HL-60/S4 treated with retinoic acid at 250 ng/mL for 4 days and 3 days (cell line): ENCODE results near the gene OR2V1.
"Not testable (repeated sequence)": the region's sequence is repeated elsewhere in the genome, so short reads cannot be mapped to it uniquely, and the experiment has no call there.

ENCODE experiments used
- in situ Hi-C: fragments of 300-500 bp; cut with MboI; formaldehyde crosslinking; loops from 2 replicates; pipeline ENCODE4 v1.7.0; 2022; ENCODE audit warnings: low sequenced_read_pairs

Gene OR2V1

DNA sequence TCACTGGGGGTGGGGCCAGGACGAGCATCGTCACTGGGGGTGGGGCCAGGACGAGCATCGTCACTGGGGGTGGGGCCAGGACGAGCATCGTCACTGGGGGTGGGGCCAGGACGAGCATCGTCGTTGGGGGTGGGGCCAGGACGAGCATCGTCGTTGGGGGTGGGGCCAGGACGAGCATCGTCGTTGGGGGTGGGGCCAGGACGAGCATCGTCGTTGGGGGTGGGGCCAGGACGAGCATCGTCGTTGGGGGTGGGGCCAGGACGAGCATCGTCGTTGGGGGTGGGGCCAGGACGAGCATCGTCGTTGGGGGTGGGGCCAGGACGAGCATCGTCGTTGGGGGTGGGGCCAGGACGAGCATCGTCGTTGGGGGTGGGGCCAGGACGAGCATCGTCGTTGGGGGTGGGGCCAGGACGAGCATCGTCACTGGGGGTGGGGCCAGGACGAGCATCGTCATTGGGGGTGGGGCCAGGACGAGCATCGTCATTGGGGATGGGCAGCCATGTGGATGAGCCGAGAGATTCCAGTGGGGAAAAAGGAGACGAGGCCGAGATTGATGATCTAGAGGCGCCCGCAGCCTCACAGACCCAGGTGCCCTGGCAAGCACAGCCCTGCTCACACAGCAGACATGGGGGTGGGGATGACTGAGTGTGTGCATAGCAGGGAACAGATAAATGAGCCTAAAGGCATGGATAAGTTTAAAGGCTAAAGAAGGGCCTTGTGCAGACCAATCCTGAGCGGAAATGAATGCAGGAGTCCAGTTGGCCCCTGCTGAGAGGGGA is 30.0 kb upstream of the OR2V1 start:
- in situ Hi-C loops, result not testable (repeated sequence)

DNA sequence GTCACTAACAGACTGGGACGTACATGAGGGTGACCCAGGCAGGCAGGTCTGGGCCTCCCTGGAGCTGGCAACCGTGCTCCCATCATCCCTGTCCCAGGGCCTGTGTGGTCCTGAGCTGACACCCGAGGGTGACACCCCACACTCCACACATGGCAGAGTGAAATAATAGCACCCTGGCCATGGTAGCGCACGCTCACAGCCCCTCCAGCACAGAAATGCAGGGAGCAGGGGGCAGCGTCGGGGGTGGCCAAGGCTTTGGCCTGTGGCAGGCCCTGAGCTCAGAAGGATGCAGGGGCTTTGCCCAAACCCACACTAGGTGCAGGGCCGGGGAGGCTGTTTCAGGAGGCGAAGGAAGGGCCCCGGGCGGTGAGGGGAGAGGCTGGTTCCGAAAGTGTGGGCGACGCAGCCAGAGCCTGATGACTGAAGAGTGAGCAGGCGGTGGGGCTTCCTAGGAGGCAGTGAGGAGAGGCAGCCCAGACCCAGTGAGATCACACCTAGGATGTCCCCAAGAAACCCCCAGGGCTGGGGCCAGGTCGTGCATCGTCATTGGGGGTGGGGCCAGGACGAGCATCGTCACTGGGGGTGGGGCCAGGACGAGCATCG is 29.3 kb upstream of the OR2V1 start:
- in situ Hi-C loops, result no loop called here

DNA sequence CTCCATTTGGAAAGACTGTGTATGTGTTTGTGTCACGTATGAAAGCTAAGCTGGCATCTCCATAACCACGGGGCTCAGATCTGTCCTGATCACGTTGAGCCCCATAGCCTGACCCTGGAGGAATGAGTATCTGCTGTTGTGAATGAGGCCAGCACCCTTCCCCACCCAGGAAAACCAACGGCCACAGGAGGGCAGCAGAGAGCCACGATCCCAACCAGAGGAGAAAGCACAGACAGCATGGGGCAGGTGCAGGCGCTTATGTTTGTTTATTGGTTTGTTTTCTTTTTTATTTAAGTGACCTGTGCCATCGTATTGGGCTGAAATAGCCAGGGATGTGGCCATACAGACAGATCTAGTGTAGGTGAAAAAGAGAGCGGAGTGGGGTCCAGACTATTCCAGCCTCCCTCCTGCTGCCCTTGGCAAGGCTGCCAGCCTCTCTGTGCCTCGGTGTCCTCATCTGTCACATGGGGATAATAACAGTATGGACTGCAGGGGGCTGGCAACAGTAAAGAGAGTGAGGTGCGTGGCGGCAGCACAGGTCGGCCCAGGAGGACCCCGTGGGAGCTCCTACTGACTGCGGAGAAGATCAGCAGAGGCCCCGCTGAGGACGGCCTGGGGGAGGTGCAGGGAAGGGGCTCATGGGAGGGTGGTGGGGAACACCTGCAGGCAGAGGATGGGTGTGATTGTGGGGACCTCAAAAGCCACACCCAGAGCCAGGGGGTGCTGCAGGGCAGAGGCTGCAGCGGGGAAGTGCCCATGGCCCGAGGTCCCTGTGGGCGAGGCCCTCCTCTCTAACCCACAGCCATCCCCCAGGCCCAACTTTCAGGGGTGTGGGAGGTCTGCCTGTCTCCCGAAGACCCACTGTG is 28.6 kb upstream of the OR2V1 start:
- in situ Hi-C loops, result no loop called here

DNA sequence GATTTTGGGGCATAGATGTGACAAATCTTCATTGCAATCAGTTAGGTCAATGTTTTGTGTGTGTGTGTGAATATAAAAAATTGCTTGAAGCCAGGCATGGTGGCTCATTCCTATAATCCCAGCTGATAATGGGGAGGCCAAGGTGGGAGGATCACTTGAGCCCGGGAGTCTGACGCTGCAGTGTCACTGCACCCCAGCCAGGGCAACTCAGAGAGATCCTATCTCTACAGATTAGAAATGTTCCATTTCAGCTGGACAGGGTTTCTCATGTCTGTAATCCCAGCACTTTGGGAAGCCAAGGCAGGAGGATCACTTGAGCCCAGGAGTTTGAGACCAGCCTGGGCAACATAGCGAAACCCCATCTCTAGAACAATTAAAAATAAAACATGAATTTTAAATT is 27.9 kb upstream of the OR2V1 start:
- in situ Hi-C loops, result no loop called here

GRCh38 chr5:181156758-181157157 is 25.8 kb upstream of the OR2V1 start:
- in situ Hi-C loops, result no loop called here

GRCh38 chr5:181153814-181154213 is 22.8 kb upstream of the OR2V1 start:
- in situ Hi-C loops, result no loop called here

DNA sequence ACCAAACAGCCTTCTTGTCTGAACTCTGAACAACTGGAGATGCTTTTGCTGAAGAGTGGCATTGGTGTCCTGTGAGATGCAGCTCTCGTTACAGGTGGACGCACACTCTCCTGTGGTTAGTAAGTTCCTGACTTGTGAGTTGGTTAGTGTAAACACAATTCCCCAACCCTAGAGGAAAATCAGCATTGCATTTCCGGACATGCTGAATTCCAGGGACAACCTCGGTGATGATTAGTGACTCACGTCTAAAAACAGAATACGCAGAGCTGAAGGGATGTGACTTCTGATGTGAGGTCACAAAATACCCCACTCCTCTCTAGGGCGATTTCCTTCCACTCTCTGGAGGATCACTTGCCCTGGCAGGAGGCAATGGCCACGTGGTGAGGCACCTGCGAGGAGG is 21.4 kb upstream of the OR2V1 start:
- in situ Hi-C loops, result no loop called here

DNA sequence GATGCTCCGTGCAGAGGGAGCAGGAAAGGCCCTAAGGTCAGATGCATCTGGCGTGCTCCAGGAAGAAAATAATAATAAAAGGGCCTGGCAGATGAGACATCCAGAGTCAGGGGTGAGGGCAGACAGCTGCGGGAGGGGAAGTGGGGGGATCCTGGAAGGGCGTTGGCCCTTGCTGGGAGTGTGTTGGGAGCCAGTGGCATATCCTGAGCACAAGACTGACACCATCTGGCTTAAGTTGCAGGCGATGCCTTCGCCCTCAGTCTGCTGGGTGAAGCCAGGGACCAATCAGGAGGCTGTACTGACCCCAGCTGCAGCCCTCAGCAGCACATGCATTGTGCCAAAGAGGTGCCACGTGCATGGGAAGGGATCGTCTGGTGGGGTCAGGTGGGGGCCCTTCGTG is 20.2 kb upstream of the OR2V1 start:
- in situ Hi-C loops, result no loop called here

DNA sequence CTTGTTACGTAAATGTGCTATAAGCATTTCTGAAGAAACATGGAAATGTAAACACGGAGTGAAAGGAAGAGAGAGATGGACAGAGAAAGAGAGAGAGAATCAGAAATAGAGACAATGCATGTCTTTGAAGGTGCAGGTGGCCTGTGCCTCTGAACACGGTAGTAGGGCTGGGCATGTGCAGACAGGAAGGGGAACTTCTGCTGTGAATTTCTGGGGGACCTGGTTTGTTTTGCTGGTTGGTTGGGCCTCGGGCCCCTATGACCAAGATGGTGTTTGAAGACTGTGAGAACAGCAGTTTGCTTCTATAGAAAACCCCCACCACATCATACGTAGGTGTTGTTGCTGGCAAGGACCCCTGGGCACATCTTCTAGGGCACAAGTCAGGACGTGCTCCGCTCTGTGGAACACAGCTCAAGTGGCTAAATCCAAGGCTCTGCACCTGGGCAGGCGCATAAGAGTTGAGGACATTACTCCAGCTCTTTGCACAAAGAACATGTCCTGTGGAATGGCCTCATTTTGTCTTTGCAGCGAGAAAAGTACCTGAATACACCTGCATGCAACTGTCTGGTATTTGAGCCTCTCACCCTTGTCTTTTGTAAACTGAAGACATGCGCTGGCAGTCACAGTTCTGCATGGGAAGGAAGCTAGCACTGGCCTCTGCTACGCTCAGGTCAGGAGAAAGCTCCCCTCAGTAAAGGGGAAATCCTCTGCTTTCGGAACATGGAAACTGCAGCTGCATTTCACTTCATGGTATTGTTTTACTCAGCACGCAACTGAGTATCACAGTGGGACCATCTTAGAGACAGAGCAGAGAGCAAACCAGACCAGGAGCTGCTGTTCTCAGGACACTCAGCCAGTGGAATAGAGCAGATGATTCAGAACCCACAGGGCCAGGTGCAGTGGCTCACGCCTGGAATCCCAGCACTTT is 19.1 kb upstream of the OR2V1 start:
- in situ Hi-C loops, result no loop called here

DNA sequence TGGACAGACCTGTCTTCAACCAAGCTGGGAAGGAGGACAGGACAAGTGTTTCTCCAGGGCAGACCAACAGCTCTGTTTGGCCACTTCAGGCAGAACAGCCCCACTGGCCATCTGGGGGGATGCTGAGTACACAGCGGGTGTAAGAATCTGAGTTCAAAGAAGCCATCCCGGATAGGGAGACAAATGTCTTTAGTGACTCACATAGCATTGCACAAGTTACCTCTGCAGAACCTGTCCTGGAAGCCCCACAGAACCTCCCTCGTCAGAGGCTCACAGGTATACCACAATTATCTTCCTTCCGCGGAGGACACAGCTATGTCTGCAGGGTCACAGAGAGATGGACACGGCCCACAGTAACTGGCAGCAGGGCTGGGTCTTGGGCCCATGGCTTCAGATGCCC is 18.4 kb upstream of the OR2V1 start:
- in situ Hi-C loops, result no loop called here

GRCh38 chr5:181146927-181147636 is 16.1 kb upstream of the OR2V1 start, which contains the start of gene OR2V2:
OR2V2 (plus strand) TSS chr5:181147586; CDS start chr5:181154943, 7,357 bp downstream.
- in situ Hi-C loops, result not testable (repeated sequence)

DNA sequence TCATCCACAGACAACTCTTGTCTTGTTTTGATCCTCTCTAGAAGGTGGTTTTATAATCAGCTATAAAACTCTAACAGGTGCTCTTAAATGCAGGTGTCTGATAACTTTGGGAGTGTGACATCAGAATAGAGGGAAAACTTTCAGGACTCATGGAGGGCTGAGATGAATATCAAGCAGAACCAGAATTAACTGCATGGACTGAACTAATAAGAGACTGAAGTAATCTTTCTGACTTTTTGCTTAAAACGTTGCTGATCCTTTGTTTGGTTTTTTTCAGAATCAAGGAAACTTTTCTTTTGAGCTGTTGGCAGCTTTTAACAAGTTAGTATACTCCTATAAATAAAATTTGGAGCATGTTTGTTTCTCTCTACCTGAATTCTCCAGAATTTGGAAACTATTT is 14.2 kb upstream of the OR2V1 start:
- in situ Hi-C loops, result no loop called here

DNA sequence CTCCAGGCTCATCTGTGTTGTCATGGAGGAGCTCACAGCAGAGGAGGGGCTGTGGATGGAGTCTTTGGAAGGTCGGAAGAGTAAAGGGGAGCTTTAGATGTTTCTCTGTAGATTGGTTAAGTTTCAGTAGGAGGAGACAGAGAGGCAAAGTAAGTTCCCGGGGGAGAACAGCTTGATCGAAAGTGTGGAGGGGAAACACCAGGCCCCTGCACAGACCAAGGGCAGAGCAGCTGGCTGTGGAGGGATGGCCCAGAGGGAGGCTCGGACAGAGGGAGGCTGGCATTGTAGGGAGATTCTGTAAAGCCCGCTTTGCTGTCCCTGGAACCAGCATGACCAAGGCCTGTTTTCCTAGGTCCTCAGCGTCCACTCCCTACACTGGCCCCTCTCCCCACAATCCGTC is 11.1 kb upstream of the OR2V1 start:
- in situ Hi-C loops, result no loop called here

- in situ Hi-C loops, result no loop called here
Observed at GRCh38 chr5:181140766-181141165, 9.8 kb upstream of the OR2V1 start.

GRCh38 chr5:181138258-181138657 is 7.3 kb upstream of the OR2V1 start:
- in situ Hi-C loops, result no loop called here

DNA sequence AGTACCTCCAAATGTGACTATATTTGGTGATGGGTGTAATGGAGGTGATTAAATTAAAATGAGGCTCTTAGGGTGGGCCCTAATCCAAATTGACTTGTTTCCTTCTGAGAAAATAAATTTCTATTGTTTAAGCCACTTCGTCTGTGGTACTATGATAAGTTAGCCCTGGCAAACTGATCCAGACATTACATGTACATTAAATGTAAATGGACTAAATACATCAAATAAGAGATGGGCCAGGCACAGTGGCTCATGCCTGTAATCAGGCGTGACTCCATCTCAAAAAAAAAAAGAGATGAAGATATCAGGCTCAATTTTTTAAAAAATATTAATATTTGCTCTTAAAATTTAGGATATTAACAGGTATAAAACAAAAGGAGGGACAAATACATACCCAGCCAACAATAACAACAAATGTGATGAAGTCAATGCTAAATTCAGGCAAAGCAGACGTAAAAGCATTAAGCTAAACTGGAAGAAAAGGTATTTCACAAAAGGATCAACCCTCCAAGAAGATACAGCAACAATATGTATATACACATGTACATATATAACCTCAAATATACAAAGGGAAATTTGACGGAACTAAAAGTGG is 5.5 kb upstream of the OR2V1 start:
- in situ Hi-C loops, result no loop called here

DNA sequence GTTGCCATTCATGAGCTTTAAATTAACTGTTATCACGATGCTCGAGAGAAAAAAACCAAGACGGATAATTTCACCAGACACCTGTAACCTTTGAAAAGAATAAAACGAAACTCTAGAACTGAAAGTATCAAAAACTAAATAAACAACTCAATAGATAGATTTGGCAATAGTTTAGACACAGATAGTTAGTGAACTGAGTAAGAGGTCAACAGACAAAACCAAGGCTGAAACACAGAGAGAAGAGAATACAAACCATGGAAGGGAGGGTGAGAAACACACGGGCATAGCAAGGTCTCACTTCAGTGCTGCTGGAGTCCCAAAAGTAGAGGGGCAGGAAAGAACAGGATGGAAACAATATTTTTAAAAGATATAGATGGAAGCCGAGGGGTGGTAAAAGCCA is 3.3 kb upstream of the OR2V1 start:
- in situ Hi-C loops, result no loop called here

GRCh38 chr5:181133610-181134231 is 2.8 kb upstream of the OR2V1 start:
- in situ Hi-C loops, result no loop called here

- in situ Hi-C loops, result no loop called here
Observed at GRCh38 chr5:181133083-181133482, 2.1 kb upstream of the OR2V1 start.
